ENCODE data around the gene LPA. TPM values are rescaled to one million over a fixed set of nuclear protein-coding genes. Genes with fewer than 3 reads are reported as not detected.

The LPA gene
- total RNA-seq, 1 experiment from 2014 or later = not detected

- no peaks in the 10 kb centered on the region for H4K20me1 ChIP-seq (ENCODE audit: insufficient read depth)
- H3K36me3 ChIP-seq (ENCODE audit: low read depth) = no peaks in the 10 kb centered on the region
- CTCF ChIA-PET = no interaction called here
- H3K4me2 ChIP-seq = no peak overlapping the region
- TF ChIP-seq EZH2 (IDR thresholded peaks at IDR 0.05; ENCODE audit: low read depth) (no peak), CTCF (conservative IDR thresholded peaks at IDR 0.05) (no peak)
- no TSS peak for BruUV-seq (replicated peaks)
- no peak for DNase-seq
- H3K27ac ChIP-seq = no peak overlapping the region
- H3F3A ChIP-seq (ENCODE audit: insufficient read depth, low read depth) = no peaks in the 10 kb centered on the region
- H3K4me3 ChIP-seq = no peak overlapping the region
- POLR2A ChIA-PET (ENCODE audit: unreplicated experiment) = no interaction called here
- intact Hi-C loops (cut with micrococcal nuclease; ENCODE audit: unreplicated experiment) = no loop called here
- no peaks in the 10 kb centered on the region for H3K79me2 ChIP-seq (ENCODE audit: low read depth)
- H3K9me3 ChIP-seq (ENCODE audit: insufficient read depth, low read depth) = no peaks in the 10 kb centered on the region
- 0 out of 2 replicates have a peak, but pooled peaks cover 4% of the 10 kb centered on the region for H3K27me3 ChIP-seq (ENCODE audit: insufficient read depth, low read depth)
- H2AFZ ChIP-seq = no peak overlapping the region
- no peaks in the 10 kb centered on the region for H3K9me2 ChIP-seq (ENCODE audit: insufficient read depth)
- H3K4me1 ChIP-seq (replicated peaks; ENCODE audit: insufficient read depth) = no peaks in the 10 kb centered on the region
These were observed 150.2 kb downstream of the LPA start for GRCh38 chr6:160513836-160514235.

GRCh38 chr6:160510976-160511617, 153.0 kb downstream of the LPA start:
- H3K4me1 ChIP-seq (replicated peaks; ENCODE audit: insufficient read depth) = no peaks in the 10 kb centered on the region
- CTCF ChIA-PET = no interaction called here
- no TSS peak for BruUV-seq (replicated peaks)
- H3K4me2 ChIP-seq = no peak overlapping the region
- H3K9me3 ChIP-seq (ENCODE audit: insufficient read depth, low read depth) = no peaks in the 10 kb centered on the region
- no peaks in the 10 kb centered on the region for H3K79me2 ChIP-seq (ENCODE audit: low read depth)
- H3K9me2 ChIP-seq (ENCODE audit: insufficient read depth) = no peaks in the 10 kb centered on the region
- no peak for DNase-seq
- intact Hi-C loops (cut with micrococcal nuclease; ENCODE audit: unreplicated experiment) = no loop called here
- H4K20me1 ChIP-seq (ENCODE audit: insufficient read depth) = no peaks in the 10 kb centered on the region
- TF ChIP-seq CTCF (conservative IDR thresholded peaks at IDR 0.05) (no peak), EZH2 (IDR thresholded peaks at IDR 0.05; ENCODE audit: low read depth) (no peak)
- peaks cover 20% of the 10 kb centered on the region for H3K27me3 ChIP-seq (ENCODE audit: insufficient read depth, low read depth)
- no peak overlapping the region for H2AFZ ChIP-seq
- no peaks in the 10 kb centered on the region for H3K36me3 ChIP-seq (ENCODE audit: low read depth)
- H3K27ac ChIP-seq = no peak overlapping the region
- POLR2A ChIA-PET (ENCODE audit: unreplicated experiment) = no interaction called here
- no peak overlapping the region for H3K4me3 ChIP-seq
- H3F3A ChIP-seq (ENCODE audit: insufficient read depth, low read depth) = no peaks in the 10 kb centered on the region

- CTCF ChIA-PET = no interaction called here
- no peak for TF ChIP-seq EZH2 (IDR thresholded peaks at IDR 0.05; ENCODE audit: low read depth)
- no peak for TF ChIP-seq CTCF (conservative IDR thresholded peaks at IDR 0.05)
- BruUV-seq (replicated peaks) = no TSS peak
- no peak overlapping the region for H3K27ac ChIP-seq
- H2AFZ ChIP-seq = no peak overlapping the region
- peaks cover 23% of the 10 kb centered on the region for H3K27me3 ChIP-seq (ENCODE audit: insufficient read depth, low read depth)
- no peaks in the 10 kb centered on the region for H3K79me2 ChIP-seq (ENCODE audit: low read depth)
- no peak for DNase-seq
- no peaks in the 10 kb centered on the region for H3K9me2 ChIP-seq (ENCODE audit: insufficient read depth)
- no peak overlapping the region for H3K4me3 ChIP-seq
- intact Hi-C loops (cut with micrococcal nuclease; ENCODE audit: unreplicated experiment) = no loop called here
- H3K4me1 ChIP-seq (replicated peaks; ENCODE audit: insufficient read depth) = no peaks in the 10 kb centered on the region
- H3F3A ChIP-seq (ENCODE audit: insufficient read depth, low read depth) = no peaks in the 10 kb centered on the region
- no peak overlapping the region for H3K4me2 ChIP-seq
- H4K20me1 ChIP-seq (ENCODE audit: insufficient read depth) = no peaks in the 10 kb centered on the region
- no peaks in the 10 kb centered on the region for H3K36me3 ChIP-seq (ENCODE audit: low read depth)
- POLR2A ChIA-PET (ENCODE audit: unreplicated experiment) = no interaction called here
- H3K9me3 ChIP-seq (ENCODE audit: insufficient read depth, low read depth) = no peaks in the 10 kb centered on the region
These were observed 153.9 kb downstream of the LPA start for GRCh38 chr6:160510199-160510598.

Measured in PC-9 (cell line).